DOHH2 (cell line): ENCODE measurements around the gene EYA2.

Source experiments
- H3F3A ChIP-seq: fragments of 200-600 bp; sonication (generic), shearing (Covaris generic); 2 replicates; pipeline ENCODE4 v1.6.0; 2016; ENCODE audit warnings: antibody characterized with exemption, mild to moderate bottlenecking; ENCODE audit not compliant: control insufficient read depth, insufficient read depth
- H3K27ac ChIP-seq: fragments of 200-600 bp; sonication (generic); 2 replicates; pipeline ENCODE4 v1.5.1; 2014; ENCODE audit warnings: low read depth, mild to moderate bottlenecking, low read length, moderate library complexity
- H3K27me3 ChIP-seq: fragments of 200-600 bp; sonication (generic); 2 replicates; pipeline ENCODE4 v1.6.1; 2014; ENCODE audit warnings: mild to moderate bottlenecking, low read length, mixed read lengths; ENCODE audit not compliant: control insufficient read depth
- H3K36me3 ChIP-seq: fragments of 200-600 bp; sonication (generic); 2 replicates; pipeline ENCODE4 v1.6.1; 2014; ENCODE audit warnings: mild to moderate bottlenecking, low read length, moderate library complexity, mixed read lengths; ENCODE audit not compliant: control insufficient read depth
- H3K4me1 ChIP-seq: fragments of 200-600 bp; sonication (generic); 2 replicates; pipeline ENCODE4 v1.6.1; 2014; ENCODE audit warnings: mild to moderate bottlenecking, low read length, mixed read lengths; ENCODE audit not compliant: control insufficient read depth
- H3K4me2 ChIP-seq: fragments of 200-600 bp; sonication (generic); 2 replicates; pipeline ENCODE4 v1.6.0; 2014; ENCODE audit warnings: mild to moderate bottlenecking, low read length, moderate library complexity
- H3K4me3 ChIP-seq: fragments of 200-600 bp; sonication (generic); 2 replicates; pipeline ENCODE4 v1.5.1; 2014; ENCODE audit warnings: mild to moderate bottlenecking, low read length, mixed read lengths
- H3K79me2 ChIP-seq: fragments of 200-600 bp; sonication (generic); 2 replicates; pipeline ENCODE4 v1.6.1; 2014; ENCODE audit warnings: mild to moderate bottlenecking, low read length, mixed read lengths; ENCODE audit not compliant: control insufficient read depth
- H3K9me2 ChIP-seq: fragments of 200-600 bp; sonication (generic); replicated peaks from 2 replicates; pipeline ENCODE4 v1.6.1; 2014; ENCODE audit warnings: mild to moderate bottlenecking, low read length, mixed read lengths; ENCODE audit not compliant: control insufficient read depth
- H3K9me3 ChIP-seq: fragments of 200-600 bp; sonication (generic); 2 replicates; pipeline ENCODE4 v1.6.1; 2014; ENCODE audit warnings: antibody characterized with exemption, low read length, mixed read lengths; ENCODE audit not compliant: control insufficient read depth, insufficient read depth
- H4K20me1 ChIP-seq: fragments of 200-600 bp; sonication (generic); 2 replicates; pipeline ENCODE4 v1.6.0; 2014; ENCODE audit warnings: low read depth, mild to moderate bottlenecking, antibody characterized with exemption, low read length, moderate library complexity; ENCODE audit not compliant: control insufficient read depth, insufficient read depth
- EZH2phosphoT487 ChIP-seq: fragments of 200-600 bp; sonication (generic); IDR thresholded peaks from 2 replicates; pipeline ENCODE4 v1.6.1; 2017; ENCODE audit warnings: borderline replicate concordance, mild to moderate bottlenecking, antibody characterized with exemption, low read length, moderate library complexity, mixed read lengths
- TF ChIP-seq, protein P1 (sequence below): fragments of 200-600 bp; sonication (generic); IDR thresholded peaks from one replicate; pipeline ENCODE4 v1.5.1; 2014; ENCODE audit warnings: antibody characterized with exemption, mild to moderate bottlenecking, low read depth, low read length; ENCODE audit not compliant: poor library complexity, severe bottlenecking

EYA2 gene

GRCh38 chr20:47031004-47031403 lies 136.4 kb downstream of the EYA2 start:
- Histone ChIP-seq H3K9me2 (no peaks in the 10 kb centered on the region), H3K4me2 (no peak overlapping the region), H3K27me3 (no peaks in the 10 kb centered on the region), H3F3A (no peaks in the 10 kb centered on the region), H3K9me3 (no peaks in the 10 kb centered on the region), H3K27ac (no peak overlapping the region), H3K36me3 (no peaks in the 10 kb centered on the region), H3K79me2 (no peaks in the 10 kb centered on the region), H4K20me1 (no peaks in the 10 kb centered on the region), H3K4me3 (no peak overlapping the region), H3K4me1 (no peaks in the 10 kb centered on the region)
- TF ChIP-seq, protein P1, sequence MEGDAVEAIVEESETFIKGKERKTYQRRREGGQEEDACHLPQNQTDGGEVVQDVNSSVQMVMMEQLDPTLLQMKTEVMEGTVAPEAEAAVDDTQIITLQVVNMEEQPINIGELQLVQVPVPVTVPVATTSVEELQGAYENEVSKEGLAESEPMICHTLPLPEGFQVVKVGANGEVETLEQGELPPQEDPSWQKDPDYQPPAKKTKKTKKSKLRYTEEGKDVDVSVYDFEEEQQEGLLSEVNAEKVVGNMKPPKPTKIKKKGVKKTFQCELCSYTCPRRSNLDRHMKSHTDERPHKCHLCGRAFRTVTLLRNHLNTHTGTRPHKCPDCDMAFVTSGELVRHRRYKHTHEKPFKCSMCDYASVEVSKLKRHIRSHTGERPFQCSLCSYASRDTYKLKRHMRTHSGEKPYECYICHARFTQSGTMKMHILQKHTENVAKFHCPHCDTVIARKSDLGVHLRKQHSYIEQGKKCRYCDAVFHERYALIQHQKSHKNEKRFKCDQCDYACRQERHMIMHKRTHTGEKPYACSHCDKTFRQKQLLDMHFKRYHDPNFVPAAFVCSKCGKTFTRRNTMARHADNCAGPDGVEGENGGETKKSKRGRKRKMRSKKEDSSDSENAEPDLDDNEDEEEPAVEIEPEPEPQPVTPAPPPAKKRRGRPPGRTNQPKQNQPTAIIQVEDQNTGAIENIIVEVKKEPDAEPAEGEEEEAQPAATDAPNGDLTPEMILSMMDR = no peak
- TF ChIP-seq EZH2phosphoT487 = no peak

- TF ChIP-seq EZH2phosphoT487 = no peak
- TF ChIP-seq, protein P1 = no peak
- H3F3A ChIP-seq = no peaks in the 10 kb centered on the region
- no peaks in the 10 kb centered on the region for H3K9me3 ChIP-seq
- H3K79me2 ChIP-seq = no peaks in the 10 kb centered on the region
- no peaks in the 10 kb centered on the region for H4K20me1 ChIP-seq
- no peak overlapping the region for H3K27ac ChIP-seq
- 0 out of 2 replicates have a peak, but pooled peaks cover 2% of the 10 kb centered on the region for H3K27me3 ChIP-seq
- H3K4me1 ChIP-seq = no peaks in the 10 kb centered on the region
- no peak overlapping the region for H3K4me3 ChIP-seq
- no peaks in the 10 kb centered on the region for H3K9me2 ChIP-seq
- no peaks in the 10 kb centered on the region for H3K36me3 ChIP-seq
- no peak overlapping the region for H3K4me2 ChIP-seq
Measured at GRCh38 chr20:47031821-47032220, 137.2 kb downstream of the EYA2 start.

GRCh38 chr20:47032933-47033578 lies 138.4 kb downstream of the EYA2 start:
- H4K20me1 ChIP-seq = no peaks in the 10 kb centered on the region
- H3K27ac ChIP-seq = no peak overlapping the region
- H3K4me2 ChIP-seq = no peak overlapping the region
- no peaks in the 10 kb centered on the region for H3K36me3 ChIP-seq
- H3K79me2 ChIP-seq = no peaks in the 10 kb centered on the region
- H3K4me3 ChIP-seq = no peak overlapping the region
- no peaks in the 10 kb centered on the region for H3K9me3 ChIP-seq
- no peaks in the 10 kb centered on the region for H3K9me2 ChIP-seq
- no peaks in the 10 kb centered on the region for H3F3A ChIP-seq
- 0 out of 2 replicates have a peak, but pooled peaks cover 3% of the 10 kb centered on the region for H3K27me3 ChIP-seq
- H3K4me1 ChIP-seq = no peaks in the 10 kb centered on the region
- TF ChIP-seq, protein P1 = no peak
- TF ChIP-seq EZH2phosphoT487 = no peak
